ENCODE measurements around the gene MYCN. TPM values are rescaled to one million over a fixed set of nuclear protein-coding genes. Genes with fewer than 3 reads are reported as not detected.

MYCN gene
- total and polyA plus RNA-seq, 2 of the 8 experiments (the other 6 are each of a cell fraction or from before 2014, with no cell fraction given): 87.8 to 137 TPM

DNA sequence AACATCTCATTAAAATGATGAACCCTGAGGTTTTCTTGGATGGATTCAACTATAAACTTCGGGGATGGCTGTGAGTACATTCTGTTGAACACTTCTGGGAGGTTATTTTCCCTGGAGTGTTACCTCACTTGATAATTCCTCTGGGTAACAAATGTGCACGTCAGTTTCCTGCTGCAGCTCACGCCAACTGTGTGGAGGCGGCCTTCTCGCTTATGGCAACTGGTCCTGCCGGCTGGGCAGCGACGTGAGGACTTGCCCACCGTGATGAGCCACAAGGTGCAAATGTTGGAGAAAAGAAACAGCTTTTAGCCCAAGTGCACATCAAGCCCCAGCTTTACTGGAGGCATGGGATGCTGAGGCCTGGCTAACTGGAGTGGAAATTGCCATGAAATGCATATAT, 15.9 kb downstream of the MYCN start:
- Histone ChIP-seq H2BK15ac (ENCODE audit: low read length) (peak overlapping the region; percentile 24; the same call in 1 of the 2 replicates), H3K56ac (replicated peaks; ENCODE audit: insufficient read length, low read depth, low read length) (no peak overlapping the region), H3K23me2 (ENCODE audit: low read depth, low read length) (no peaks in the 10 kb centered on the region; the same call in none of the 2 replicates), H3K27ac (ENCODE audit: low read depth, low read length) (no peak overlapping the region), H3K9me3 (ENCODE audit: insufficient read depth in 2 of 2, low read depth in 1 of 2, low read length in 1 of 2) (no peaks in the 10 kb centered on the region), H3K14ac (ENCODE audit: insufficient read length) (no peak overlapping the region), H3K23ac (ENCODE audit: insufficient read length) (no peak overlapping the region), H3K27me3 (replicated peaks in 1 of 4; ENCODE audit: control insufficient read depth in 3 of 4, extremely low read depth in 1 of 4, insufficient read depth in 3 of 4, low read length in 3 of 4) (no peaks in the 10 kb centered on the region), H3K79me1 (ENCODE audit: low read depth, low read length) (no peaks in the 10 kb centered on the region), H3K4me3 (ENCODE audit: extremely low read depth in 1 of 4, insufficient read depth in 2 of 4, low read depth in 3 of 4, low read length in 4 of 4) (no peak overlapping the region), H2BK20ac (ENCODE audit: low read length) (peak overlapping the region; percentile 49), H2BK120ac (replicated peaks; ENCODE audit: low read depth, low read length) (peak overlapping the region; percentile 14), H2AK5ac (ENCODE audit: low read depth, low read length) (no peak overlapping the region), H3K36me3 (ENCODE audit: control insufficient read depth in 2 of 4, insufficient read depth in 4 of 4, low read length in 3 of 4) (no peaks in the 10 kb centered on the region), H3K18ac (ENCODE audit: extremely low read depth, low read length) (no peak overlapping the region), H4K20me1 (replicated peaks in 1 of 2; ENCODE audit: control insufficient read depth in 1 of 2, insufficient read depth in 2 of 2, low read length in 2 of 2) (no peaks in the 10 kb centered on the region), H2BK12ac (ENCODE audit: low read depth, low read length) (peak overlapping the region; percentile 78; the same call in 1 of the 2 replicates), H3K4me2 (ENCODE audit: insufficient read depth in 1 of 2, low read depth in 2 of 2, low read length in 2 of 2) (no peak overlapping the region; a peak in 1 of 4 replicates), H2BK5ac (ENCODE audit: low read depth, low read length) (peak overlapping the region; percentile 61; the same call in 1 of the 2 replicates), H3K9ac (replicated peaks in 1 of 4; ENCODE audit: extremely low read depth in 1 of 4, low read depth in 3 of 4, low read length in 3 of 4) (no peak overlapping the region), H4K8ac (ENCODE audit: extremely low read depth, insufficient read depth, low read length) (no peak overlapping the region), H3K79me2 (ENCODE audit: control insufficient read depth in 1 of 2, insufficient read depth in 2 of 2, low read length in 2 of 2) (no peaks in the 10 kb centered on the region), H3K4ac (replicated peaks; ENCODE audit: insufficient read length, low read depth, low read length) (peak overlapping the region; percentile 57), H2AFZ (ENCODE audit: low read length) (no peak overlapping the region), H4K5ac (ENCODE audit: insufficient read length, low read depth, low read length) (no peak overlapping the region), H3K4me1 (replicated peaks in 1 of 4; ENCODE audit: control insufficient read depth in 3 of 4, insufficient read depth in 4 of 4, low read length in 3 of 4) (peaks cover 6 to 18% (median 11%) of the 10 kb centered on the region in 4 experiments), H4K91ac (replicated peaks; ENCODE audit: insufficient read length, low read length) (peak overlapping the region; percentile 50)
- no peak for FAIRE-seq
- no peak for DNase-seq (ENCODE audit: low read depth in 1 of 2, low spot score in 2 of 2)
- POLR2A ChIA-PET (ENCODE audit: partially characterized antibody): interaction anchor here (1.8 to 3.6 kb wide), 2 partner anchors 12 to 16 kb away, joined by 4 to 25 read pairs; partner anchors contain the start of gene MYCN
- CTCF ChIA-PET (ENCODE audit: partially characterized antibody): interaction anchor here (0.7 to 7.1 kb wide), 6 partner anchors 13 to 263 kb away, joined by 3 to 54 read pairs (median 4); partner anchors contain the start of gene MYCN
- 87% methylated on average over 9 of the region's 9 CpGs; no CpG with 5 or more reads in 1 of the 2 experiments for WGBS, 2 experiments (ENCODE audit: extremely low coverage in 1 of 2, insufficient coverage in 1 of 2, insufficient read length in 1 of 2, insufficient replicate concordance in 2 of 2, low coverage in 1 of 2, low lambda C conversion rate in 2 of 2, missing lambda C conversion rate in 1 of 2)
- no peak for TF ChIP-seq TAF7 (optimal IDR thresholded peaks at IDR 0.05; ENCODE audit: borderline replicate concordance, low read depth, low read length)
- TF ChIP-seq CREB1 (IDR thresholded peaks at IDR 0.05): no peak
- no peak for TF ChIP-seq GABPA (IDR thresholded peaks at IDR 0.05; ENCODE audit: borderline replicate concordance, insufficient read depth, low read length)
- TF ChIP-seq BACH1 (IDR thresholded peaks at IDR 0.05; ENCODE audit: low read length): no peak
- no peak for TF ChIP-seq KDM4A (IDR thresholded peaks at IDR 0.05; ENCODE audit: low read depth, low read length, severe bottlenecking)
